GM21367 (cell line): ENCODE results near the gene GGT6.

Experiments
- ATAC-seq: cut with Tn5 transposase; IDR thresholded peaks from one replicate; pipeline ENCODE4 v1.9.1; 2021; ENCODE audit not compliant: unreplicated experiment

GGT6 gene

DNA sequence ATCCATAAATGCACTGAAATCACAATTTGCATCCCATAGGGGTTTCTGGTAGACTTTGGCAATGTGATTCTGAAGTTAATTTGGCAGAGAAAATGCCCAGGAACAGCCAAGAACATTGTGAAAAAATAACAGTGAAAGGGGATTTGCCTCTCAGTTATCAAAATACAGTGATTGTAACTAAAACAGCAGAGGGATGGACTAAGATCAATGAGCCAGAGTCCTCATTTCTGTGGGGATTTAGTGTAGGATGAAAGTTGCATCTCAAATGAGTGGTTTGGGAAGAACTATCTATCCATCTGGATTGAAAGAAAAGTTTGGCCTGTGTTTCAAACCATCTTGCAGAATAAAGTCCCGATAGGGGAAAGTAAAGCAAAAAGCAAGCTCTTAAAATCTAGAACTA lies 33.2 kb downstream of the GGT6 start:
- ATAC-seq: no peak

DNA sequence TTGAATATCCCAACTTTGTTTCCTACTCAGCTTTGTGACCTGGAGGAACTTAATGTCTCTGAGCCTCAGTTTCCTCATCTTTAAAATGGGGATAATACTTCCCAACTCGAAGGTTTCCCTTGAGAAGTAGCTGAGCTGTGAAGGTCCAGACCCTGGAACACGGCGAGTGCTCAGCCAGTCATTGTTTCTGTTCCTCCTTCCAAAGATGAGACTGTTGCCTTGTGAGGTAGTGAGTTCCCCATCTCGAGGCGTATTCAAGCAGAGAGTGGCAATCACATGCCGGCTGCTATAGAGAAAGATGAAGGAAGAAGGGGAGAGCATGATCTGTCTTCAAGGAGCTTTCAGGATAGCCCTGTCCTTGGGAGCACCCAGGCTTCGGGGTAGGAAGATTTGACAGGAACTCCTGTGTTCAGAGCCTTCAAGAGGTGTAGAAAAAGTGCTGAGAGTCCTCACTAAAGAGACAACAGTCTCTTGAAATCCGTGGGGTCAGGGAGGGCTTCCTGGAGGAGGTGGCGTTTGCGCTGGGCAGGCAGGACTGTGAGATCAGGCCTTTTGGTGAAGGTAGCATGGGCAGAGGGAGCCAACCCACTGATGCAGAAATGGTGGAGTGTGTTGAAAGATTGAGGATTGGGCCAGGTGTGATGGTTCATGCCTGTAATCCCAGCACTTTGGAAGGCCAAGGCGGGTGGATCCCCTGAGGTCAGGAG lies 34.5 kb downstream of the GGT6 start:
- no peak for ATAC-seq

DNA sequence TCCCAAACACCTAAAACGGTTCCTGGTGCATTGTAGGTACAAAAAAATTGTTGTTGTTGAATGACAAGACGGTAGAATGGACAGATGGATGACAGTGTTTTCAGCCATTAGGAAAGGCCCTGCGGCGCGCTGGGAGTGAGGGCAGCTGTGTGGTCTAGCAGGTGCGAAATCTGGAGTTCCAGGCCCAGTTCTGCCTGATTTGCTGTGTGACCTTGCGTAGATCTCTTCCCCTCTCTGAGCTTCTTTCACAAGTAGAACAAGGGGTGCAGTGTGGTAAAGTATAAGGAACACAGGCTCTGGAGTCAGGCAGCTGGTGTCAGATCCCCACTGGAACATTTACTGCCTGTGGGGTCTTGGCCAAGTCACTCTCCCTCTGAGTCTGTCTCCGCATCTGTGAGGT lies 36.4 kb downstream of the GGT6 start:
- no peak for ATAC-seq

- ATAC-seq: no peak
These were observed 37.7 kb downstream of the GGT6 start for GRCh38 chr17:4522661-4523060.

- ATAC-seq: no peak
These were observed 39.3 kb downstream of the GGT6 start for GRCh38 chr17:4520894-4521600.

GRCh38 chr17:4520060-4520893 lies 40.1 kb downstream of the GGT6 start:
- ATAC-seq: no peak

DNA sequence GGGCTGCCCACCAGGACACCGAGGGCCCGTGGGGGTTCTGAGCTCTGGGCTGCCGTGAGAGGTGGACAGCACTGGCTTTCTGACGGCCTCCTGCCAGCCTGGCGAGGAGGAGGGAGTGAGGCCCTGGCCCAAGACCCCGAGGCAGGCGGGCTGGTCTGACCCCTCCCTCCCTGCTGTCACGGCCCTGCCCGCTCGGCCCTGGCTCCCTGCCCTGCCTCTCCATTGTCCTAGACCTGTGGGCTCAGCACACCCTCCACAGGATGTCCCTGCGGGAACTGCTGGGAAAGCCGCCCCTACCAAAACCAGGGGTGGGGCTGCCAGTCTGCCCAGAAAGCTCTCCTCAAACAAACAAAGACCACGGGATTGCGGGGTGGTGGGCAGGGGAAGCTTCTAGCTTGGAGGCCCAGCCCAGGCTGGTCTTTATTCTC lies 41.0 kb downstream of the GGT6 start:
- no peak for ATAC-seq

- no peak for ATAC-seq
These were observed 41.5 kb downstream of the GGT6 start for GRCh38 chr17:4518901-4519300.

- no peak for ATAC-seq
These were observed 43.6 kb downstream of the GGT6 start for GRCh38 chr17:4516735-4517134.

- ATAC-seq: no peak
These were observed 44.9 kb downstream of the GGT6 start for GRCh38 chr17:4515501-4515900.

GRCh38 chr17:4514779-4515178 lies 45.6 kb downstream of the GGT6 start:
- ATAC-seq: no peak

- ATAC-seq: no peak
These were observed 46.2 kb downstream of the GGT6 start for GRCh38 chr17:4514206-4514605.

DNA sequence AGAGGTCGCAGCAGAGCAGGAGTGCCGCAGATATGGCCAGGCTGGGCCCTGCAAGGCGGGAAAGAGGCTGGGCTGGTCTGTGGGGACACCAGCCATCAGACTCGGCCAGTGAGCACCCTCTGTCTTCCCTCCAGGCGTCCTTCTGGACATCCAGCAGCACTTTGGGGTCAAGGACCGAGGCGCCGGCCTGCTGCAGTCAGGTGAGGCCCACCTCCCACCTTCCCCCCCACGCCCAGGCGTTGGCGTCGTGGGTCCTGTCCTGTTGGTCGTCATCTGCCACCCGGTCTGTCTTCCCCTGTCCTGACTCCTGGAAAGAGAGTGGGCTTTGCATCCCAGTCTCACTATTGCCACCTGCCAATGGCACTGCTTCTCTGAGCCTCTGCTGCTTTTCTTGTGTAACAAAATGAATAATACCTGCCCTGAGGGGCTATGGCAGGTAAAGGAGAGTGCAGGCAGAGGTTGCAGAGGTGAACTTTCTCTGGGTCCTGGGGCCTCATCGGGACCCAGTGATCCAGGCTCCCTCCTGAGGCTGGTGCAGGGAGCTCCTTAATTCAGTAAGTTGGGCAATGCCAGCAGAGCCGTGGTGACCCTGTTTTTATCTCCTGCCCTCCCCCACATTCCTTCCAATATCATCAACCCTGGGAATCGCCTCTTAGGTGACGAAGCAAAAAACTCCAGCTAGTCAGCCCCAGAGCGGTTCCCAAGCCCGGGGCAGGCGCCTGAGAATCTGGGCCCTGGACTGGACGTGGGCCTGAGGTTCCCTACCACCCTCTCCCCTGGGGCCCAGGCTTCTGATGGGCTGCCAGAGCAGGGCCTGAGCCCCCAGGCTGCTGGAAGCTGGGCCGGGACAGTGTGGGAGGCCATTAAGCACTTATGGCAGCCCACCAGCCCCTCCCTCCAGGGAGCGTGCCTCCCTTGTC lies 47.0 kb downstream of the GGT6 start:
- no peak for ATAC-seq

DNA sequence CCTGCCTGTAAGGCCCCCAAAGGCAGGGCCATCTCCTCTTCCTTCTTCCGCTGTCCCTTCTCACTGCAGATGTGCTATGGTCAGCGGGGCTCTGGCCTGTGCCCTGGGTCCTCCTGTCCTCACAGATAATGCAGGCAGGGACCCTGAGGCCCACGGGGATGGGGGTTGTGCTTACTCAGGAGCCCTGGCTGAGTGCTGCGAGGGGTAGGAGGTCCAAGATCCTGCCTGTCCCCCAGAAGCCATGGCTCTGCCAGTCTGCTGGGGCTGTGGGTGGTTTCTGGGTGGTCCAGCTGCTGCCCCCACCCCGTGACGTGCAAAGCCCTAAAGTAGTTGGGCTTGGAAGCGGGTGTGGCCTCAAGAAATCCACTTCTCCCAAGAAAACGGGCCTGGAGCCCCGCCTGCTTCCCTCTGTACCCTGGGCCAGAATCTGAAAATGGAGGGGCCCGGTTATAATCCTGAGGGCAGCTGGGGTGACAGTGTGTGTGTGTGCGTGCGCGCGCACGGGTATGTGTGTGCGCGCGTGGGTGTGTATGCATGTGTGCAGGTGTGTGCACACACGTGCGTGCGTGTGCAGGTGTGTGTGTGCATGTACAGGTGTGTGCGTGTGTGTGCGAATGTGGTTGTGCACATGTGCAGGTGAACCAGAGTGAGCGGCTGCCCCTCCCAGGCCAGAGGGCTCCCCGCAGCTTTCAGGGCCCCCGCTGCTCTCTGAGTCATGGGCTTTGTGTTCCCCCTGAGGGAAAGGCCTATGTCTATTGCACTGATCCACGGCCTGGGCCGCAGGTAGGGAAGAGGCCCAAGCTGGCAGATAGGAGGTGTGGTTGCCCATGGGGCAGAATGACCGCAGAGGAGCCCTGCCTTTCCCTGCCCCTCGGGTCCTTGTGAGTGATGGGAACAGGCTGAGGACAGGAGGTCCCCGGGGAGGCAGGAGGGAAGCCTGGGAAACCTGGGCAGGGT lies 47.9 kb downstream of the GGT6 start:
- no peak for ATAC-seq

GRCh38 chr17:4511199-4511932 lies 49.0 kb downstream of the GGT6 start:
- ATAC-seq: no peak

- ATAC-seq: no peak
These were observed 49.8 kb downstream of the GGT6 start for GRCh38 chr17:4510618-4510941.

DNA sequence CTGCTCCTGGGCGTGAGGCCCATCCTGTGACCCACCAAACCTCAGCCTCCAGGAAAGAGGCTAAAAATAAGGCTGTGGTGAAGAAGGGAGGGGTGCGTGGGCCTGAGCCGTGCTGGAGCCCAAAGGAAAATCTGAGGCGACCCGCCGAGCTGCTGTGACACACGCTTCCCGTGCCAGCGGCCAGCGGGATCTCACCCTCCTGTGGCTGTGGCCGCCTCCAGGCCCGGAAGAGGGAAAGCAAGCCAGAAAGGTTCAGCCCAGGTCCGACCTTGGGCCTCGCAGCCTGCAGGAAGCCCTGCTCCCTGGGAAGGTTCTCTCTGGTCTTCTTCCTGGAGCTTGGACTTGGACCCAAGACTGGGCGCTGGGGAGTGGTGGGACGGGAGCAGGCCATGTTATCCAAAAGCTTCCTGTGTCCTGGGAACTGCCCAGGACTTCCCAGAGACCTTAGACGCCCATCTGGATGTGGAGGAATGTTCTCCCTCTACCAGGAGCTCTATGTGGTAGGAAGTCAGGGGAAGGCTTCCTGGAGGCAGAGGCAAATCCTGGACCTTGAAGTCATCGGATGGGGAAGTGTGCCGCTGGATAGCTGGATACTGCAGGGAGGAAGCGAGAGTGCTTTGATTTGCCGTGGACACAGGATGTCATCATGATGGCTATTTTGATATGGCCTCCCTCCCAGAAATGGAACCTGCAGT lies 50.3 kb downstream of the GGT6 start:
- no peak for ATAC-seq

- ATAC-seq: no peak
These were observed 51.0 kb downstream of the GGT6 start for GRCh38 chr17:4509401-4509800.

DNA sequence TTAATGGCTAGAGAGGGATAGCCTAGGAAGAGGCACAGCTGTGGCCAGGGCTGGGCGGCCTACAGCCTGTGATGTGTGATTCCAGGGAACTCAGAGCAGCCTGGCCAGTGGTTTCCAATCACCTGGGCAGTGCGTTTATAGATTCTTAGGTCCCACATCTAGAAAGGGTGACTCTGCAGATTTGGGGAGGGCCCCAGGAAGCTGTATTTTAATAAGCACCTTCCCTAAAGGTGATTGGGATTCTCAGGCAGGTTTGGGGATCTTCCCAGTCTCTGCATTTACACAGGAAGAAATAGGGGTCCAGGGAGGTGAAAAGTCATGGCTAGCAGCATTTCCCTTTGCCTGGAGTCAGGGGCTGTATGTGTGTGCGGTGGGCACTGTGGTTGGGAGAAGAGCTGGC lies 52.2 kb downstream of the GGT6 start:
- ATAC-seq: no peak
